KOPT-K1 (cell line): ENCODE measurements around the gene RAB24.

Experiments used
- H3K27ac ChIP-seq: fragments of 200-600 bp; sonication (generic); 2 replicates; pipeline ENCODE4 v1.5.1; 2016; ENCODE audit warnings: antibody characterized with exemption, mild to moderate bottlenecking, low read depth, low read length; ENCODE audit not compliant: poor library complexity, severe bottlenecking
- H3K36me3 ChIP-seq: fragments of 200-600 bp; sonication (generic); 2 replicates; pipeline ENCODE4 v1.5.1; 2017; ENCODE audit warnings: antibody characterized with exemption, mild to moderate bottlenecking, low read length, moderate library complexity; ENCODE audit not compliant: insufficient read depth
- H3K9me3 ChIP-seq: fragments of 200-600 bp; sonication (generic); 2 replicates; pipeline ENCODE4 v1.5.1; 2017; ENCODE audit warnings: antibody characterized with exemption, low read length, mild to moderate bottlenecking; ENCODE audit not compliant: insufficient read depth, poor library complexity, severe bottlenecking

RAB24 gene

GRCh38 chr5:177296581-177296980, 6.9 kb downstream of the RAB24 start:
- H3K27ac ChIP-seq, result peak overlapping the region; percentile 26
- peaks cover 87% of the 10 kb centered on the region for H3K36me3 ChIP-seq

GRCh38 chr5:177295924-177296323, 7.6 kb downstream of the RAB24 start:
- peaks cover 87% of the 10 kb centered on the region for H3K36me3 ChIP-seq
- H3K27ac ChIP-seq, result peak overlapping the region; percentile 26
- H3K9me3 ChIP-seq, result no peaks in the 10 kb centered on the region

More at GRCh38 chr5:177296581-177296980, 6.9 kb downstream of the RAB24 start:
- H3K9me3 ChIP-seq, result no peaks in the 10 kb centered on the region

GRCh38 chr5:177294632-177295031, 8.9 kb downstream of the RAB24 start:
- Histone ChIP-seq H3K27ac (no peak overlapping the region), H3K36me3 (peaks cover 95% of the 10 kb centered on the region), H3K9me3 (no peaks in the 10 kb centered on the region)

GRCh38 chr5:177293819-177294581, 9.5 kb downstream of the RAB24 start:
- H3K9me3 ChIP-seq, result no peaks in the 10 kb centered on the region
- peaks cover 95% of the 10 kb centered on the region for H3K36me3 ChIP-seq
- H3K27ac ChIP-seq, result no peak overlapping the region

GRCh38 chr5:177291735-177292134, 11.8 kb downstream of the RAB24 start:
- Histone ChIP-seq H3K9me3 (no peaks in the 10 kb centered on the region), H3K36me3 (peaks cover 99% of the 10 kb centered on the region), H3K27ac (no peak overlapping the region)

GRCh38 chr5:177290816-177291596, 12.5 kb downstream of the RAB24 start:
- no peaks in the 10 kb centered on the region for H3K9me3 ChIP-seq
- H3K27ac ChIP-seq, result no peak overlapping the region
- H3K36me3 ChIP-seq, result peaks cover 99% of the 10 kb centered on the region

GRCh38 chr5:177288191-177288590, 15.3 kb downstream of the RAB24 start:
- Histone ChIP-seq H3K36me3 (peaks cover 99% of the 10 kb centered on the region), H3K27ac (no peak overlapping the region), H3K9me3 (no peaks in the 10 kb centered on the region)

- H3K27ac ChIP-seq, result no peak overlapping the region
- peaks cover 91% of the 10 kb centered on the region for H3K36me3 ChIP-seq
- H3K9me3 ChIP-seq, result no peaks in the 10 kb centered on the region
Observed at GRCh38 chr5:177276886-177277285, 26.6 kb downstream of the RAB24 start.

- Histone ChIP-seq H3K9me3 (no peaks in the 10 kb centered on the region), H3K27ac (no peak overlapping the region), H3K36me3 (peaks cover 90% of the 10 kb centered on the region)
Observed at GRCh38 chr5:177275883-177276282, 27.6 kb downstream of the RAB24 start.

- H3K27ac ChIP-seq, result no peak overlapping the region
- H3K36me3 ChIP-seq, result peaks cover 94% of the 10 kb centered on the region
- no peaks in the 10 kb centered on the region for H3K9me3 ChIP-seq
Observed at GRCh38 chr5:177271113-177271512, 32.4 kb downstream of the RAB24 start.

GRCh38 chr5:177270653-177271052, 32.9 kb downstream of the RAB24 start:
- Histone ChIP-seq H3K36me3 (peaks cover 94% of the 10 kb centered on the region), H3K27ac (no peak overlapping the region), H3K9me3 (no peaks in the 10 kb centered on the region)

- peaks cover 94% of the 10 kb centered on the region for H3K36me3 ChIP-seq
- H3K9me3 ChIP-seq, result no peaks in the 10 kb centered on the region
- no peak overlapping the region for H3K27ac ChIP-seq
Observed at GRCh38 chr5:177269976-177270375, 33.5 kb downstream of the RAB24 start.

- peaks cover 94% of the 10 kb centered on the region for H3K36me3 ChIP-seq
- H3K27ac ChIP-seq, result no peak overlapping the region
- no peaks in the 10 kb centered on the region for H3K9me3 ChIP-seq
Observed at GRCh38 chr5:177269232-177269895, 34.2 kb downstream of the RAB24 start.

GRCh38 chr5:177265395-177265794, 38.1 kb downstream of the RAB24 start:
- Histone ChIP-seq H3K9me3 (no peaks in the 10 kb centered on the region), H3K27ac (no peak overlapping the region), H3K36me3 (peaks cover 96% of the 10 kb centered on the region)

- no peak overlapping the region for H3K27ac ChIP-seq
- H3K36me3 ChIP-seq, result peaks cover 96% of the 10 kb centered on the region
- H3K9me3 ChIP-seq, result no peaks in the 10 kb centered on the region
Observed at GRCh38 chr5:177264178-177264577, 39.3 kb downstream of the RAB24 start.
